D721Med (cell line): ENCODE measurements around the gene LRRC8B.
A peak's percentile ranks its signal among the peaks of the same experiment; 100 is the strongest.
"Not testable (repeated sequence)": the region's sequence is repeated elsewhere in the genome, so short reads cannot be mapped to it uniquely, and the experiment has no call there.

Experiments
- DNase-seq: peaks from one replicate; pipeline ENCODE4 v3.0.0; 2011; ENCODE audit warnings: low spot score; ENCODE audit not compliant: insufficient read length
- FAIRE-seq: peaks from 2 replicates; lab custom pipeline; 2011; peaks lifted over from hg19 to GRCh38; lab: Jason Lieb, UNC
- TF ChIP-seq, protein P1 (sequence below): IDR thresholded peaks from 2 replicates; pipeline ENCODE4 v1.5.1; 2012; ENCODE audit warnings: mild to moderate bottlenecking, control low read depth; ENCODE audit not compliant: insufficient read depth; ENCODE audit errors: missing control alignments

Gene LRRC8B

DNA sequence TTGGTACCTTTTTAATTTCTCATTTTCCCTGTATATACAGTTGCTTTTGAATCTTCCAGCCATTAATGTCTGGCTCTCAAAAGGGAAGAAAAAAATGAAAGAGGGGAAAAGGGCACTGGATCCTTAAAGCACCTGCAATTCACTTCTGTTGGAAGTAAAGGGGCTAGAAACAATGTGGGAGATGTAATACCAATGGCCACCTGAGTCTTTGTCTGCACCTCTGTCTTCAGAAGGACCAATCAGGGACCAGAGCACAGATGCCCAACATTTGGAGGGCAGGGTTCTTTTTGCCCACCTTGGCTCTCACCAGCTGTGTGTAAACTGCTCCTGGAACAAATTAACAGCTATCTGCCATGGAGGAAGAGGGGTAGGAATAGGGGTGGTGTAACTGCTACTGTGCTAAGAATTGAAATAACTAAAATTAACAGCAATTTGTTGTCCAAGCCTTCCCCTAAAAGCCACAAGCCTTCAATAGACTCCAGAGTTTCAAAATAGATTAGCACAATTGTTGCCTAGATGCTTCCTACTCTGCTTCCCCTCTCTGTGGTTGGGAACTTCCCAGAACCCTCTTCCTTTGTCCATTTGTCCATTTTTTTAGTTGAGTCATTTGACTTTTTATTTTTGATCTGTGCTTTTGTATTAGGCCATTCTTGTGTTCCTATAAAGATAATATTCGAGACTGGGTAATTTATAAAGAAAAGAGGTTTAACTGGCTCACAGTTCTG, 11.5 kb upstream of the LRRC8B start:
- TF ChIP-seq, protein P1, sequence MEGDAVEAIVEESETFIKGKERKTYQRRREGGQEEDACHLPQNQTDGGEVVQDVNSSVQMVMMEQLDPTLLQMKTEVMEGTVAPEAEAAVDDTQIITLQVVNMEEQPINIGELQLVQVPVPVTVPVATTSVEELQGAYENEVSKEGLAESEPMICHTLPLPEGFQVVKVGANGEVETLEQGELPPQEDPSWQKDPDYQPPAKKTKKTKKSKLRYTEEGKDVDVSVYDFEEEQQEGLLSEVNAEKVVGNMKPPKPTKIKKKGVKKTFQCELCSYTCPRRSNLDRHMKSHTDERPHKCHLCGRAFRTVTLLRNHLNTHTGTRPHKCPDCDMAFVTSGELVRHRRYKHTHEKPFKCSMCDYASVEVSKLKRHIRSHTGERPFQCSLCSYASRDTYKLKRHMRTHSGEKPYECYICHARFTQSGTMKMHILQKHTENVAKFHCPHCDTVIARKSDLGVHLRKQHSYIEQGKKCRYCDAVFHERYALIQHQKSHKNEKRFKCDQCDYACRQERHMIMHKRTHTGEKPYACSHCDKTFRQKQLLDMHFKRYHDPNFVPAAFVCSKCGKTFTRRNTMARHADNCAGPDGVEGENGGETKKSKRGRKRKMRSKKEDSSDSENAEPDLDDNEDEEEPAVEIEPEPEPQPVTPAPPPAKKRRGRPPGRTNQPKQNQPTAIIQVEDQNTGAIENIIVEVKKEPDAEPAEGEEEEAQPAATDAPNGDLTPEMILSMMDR = no peak
- FAIRE-seq (no peak), DNase-seq (no peak)

DNA sequence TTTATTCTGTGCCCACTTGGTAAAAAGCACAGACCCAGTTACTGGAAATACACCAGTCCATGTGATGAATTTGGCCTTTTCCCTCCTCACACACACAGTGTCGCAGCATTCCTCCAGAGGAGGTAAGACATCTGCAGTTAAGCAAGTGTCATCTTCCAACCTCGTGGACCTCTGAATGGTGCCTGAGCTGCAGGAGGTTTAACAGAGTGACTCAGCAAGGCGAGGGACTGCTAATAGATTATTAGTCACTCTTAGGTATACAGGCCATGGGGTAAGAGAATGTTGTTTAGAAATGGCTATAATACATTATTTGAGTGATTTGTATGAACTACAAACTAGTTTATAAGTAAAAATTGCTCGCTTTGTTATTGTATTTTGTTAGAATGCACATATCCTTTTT, 8.6 kb upstream of the LRRC8B start:
- DNase-seq = no peak
- TF ChIP-seq, protein P1 = no peak

GRCh38 chr1:89518221-89518631, 6.4 kb upstream of the LRRC8B start:
- DNase-seq = no peak
- no peak for FAIRE-seq
- TF ChIP-seq, protein P1 = no peak

More for the DNA sequence above, 8.6 kb upstream of the LRRC8B start:
- FAIRE-seq = no peak

GRCh38 chr1:89519779-89520358, 4.8 kb upstream of the LRRC8B start:
- no peak for FAIRE-seq
- DNase-seq = no peak
- TF ChIP-seq, protein P1 = peak; percentile 58

GRCh38 chr1:89521977-89522376, 2.7 kb upstream of the LRRC8B start:
- FAIRE-seq, DNase-seq: not testable (repeated sequence)

DNA sequence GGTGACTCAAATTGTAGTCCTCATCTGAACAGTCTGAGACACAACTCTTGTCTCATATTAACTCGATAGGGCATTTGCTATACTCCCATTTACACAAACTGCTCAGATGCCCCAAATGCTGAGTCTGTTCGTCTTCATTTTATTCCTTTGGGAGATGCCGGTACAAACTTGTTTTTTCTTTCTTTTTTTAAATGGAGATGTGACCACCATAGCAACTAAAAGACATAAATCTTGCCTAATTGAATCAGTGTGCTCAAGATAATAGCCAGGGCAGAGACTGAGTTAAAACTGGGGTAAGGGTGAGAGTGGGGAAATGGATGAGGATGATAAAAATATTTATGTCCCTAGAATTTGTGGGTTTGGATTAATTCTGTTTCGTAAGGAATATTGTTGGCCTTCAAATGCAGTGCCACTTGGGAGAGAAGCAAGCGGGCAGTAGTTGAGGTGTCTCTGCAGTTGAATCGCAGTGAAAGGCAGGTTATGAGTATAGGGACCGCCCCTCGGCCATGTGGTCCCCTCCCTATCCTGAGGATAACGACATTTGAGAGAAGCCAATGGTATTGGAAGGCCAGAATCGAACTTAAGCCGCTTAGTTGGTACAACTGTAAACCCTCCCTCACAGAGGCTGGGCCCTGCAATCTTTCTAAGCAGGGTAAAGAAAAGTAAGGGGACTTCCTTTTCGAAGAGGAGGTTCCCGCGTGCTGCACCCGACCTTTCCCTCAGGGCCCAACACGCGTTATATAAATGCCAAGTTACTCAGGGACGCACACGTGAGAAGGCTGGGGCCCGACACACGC, 859 bp upstream of the LRRC8B start:
- TF ChIP-seq, protein P1 = no peak
- DNase-seq (peak; percentile 62), FAIRE-seq (peak; percentile 16)

GRCh38 chr1:89525169-89525855, 683 bp downstream of the LRRC8B start:
- TF ChIP-seq, protein P1 = no peak
- FAIRE-seq = no peak
- DNase-seq = no peak
